HepG2 (cell line): ENCODE results near the gene SNRPF. TPM values are rescaled to one million over a fixed set of nuclear protein-coding genes. Genes with fewer than 3 reads are reported as not detected.
A peak's percentile ranks its signal among the peaks of the same experiment; 100 is the strongest.

Experiments used
- CC2D1A ChIP-seq: sonication (generic); formaldehyde crosslinking; IDR thresholded peaks from 2 replicates; pipeline ENCODE4 v1.8.1; 2023; ENCODE audit warnings: mild to moderate bottlenecking, missing genetic modification reagents
- DNMT3B ChIP-seq: conservative IDR thresholded peaks from 2 replicates; pipeline ENCODE4 v1.6.1; 2016; ENCODE audit warnings: missing biosample characterization, control low read depth
- ESRRA ChIP-seq: sonication (generic); formaldehyde crosslinking; IDR thresholded peaks from 2 replicates; pipeline ENCODE4 v1.5.1; 2020; ENCODE audit warnings: mild to moderate bottlenecking, low read depth, missing genetic modification reagents
- ETV5 ChIP-seq: IDR thresholded peaks from 2 replicates; pipeline ENCODE4 v1.6.1; 2018; ENCODE audit warnings: missing biosample characterization, missing genetic modification reagents, inconsistent platforms, borderline replicate concordance
- GMEB1 ChIP-seq: sonication (generic); formaldehyde crosslinking; IDR thresholded peaks from 2 replicates; pipeline ENCODE4 v1.5.1; 2020; ENCODE audit warnings: missing genetic modification reagents, mild to moderate bottlenecking, borderline replicate concordance
- GPN1 ChIP-seq: sonication (generic); formaldehyde crosslinking; IDR thresholded peaks from 2 replicates; pipeline ENCODE4 v1.5.1; 2020; ENCODE audit warnings: missing genetic modification reagents, borderline replicate concordance
- HCFC1 ChIP-seq: fragments of 150-350 bp; IDR thresholded peaks from 2 replicates; pipeline ENCODE4 v1.6.1; 2014; ENCODE audit warnings: low read depth, low read length
- KDM5A ChIP-seq: fragments of 200-600 bp; sonication (generic); IDR thresholded peaks from 2 replicates; pipeline ENCODE4 v1.7.0; 2018; ENCODE audit warnings: antibody characterized with exemption, mild to moderate bottlenecking, low read length, borderline replicate concordance
- KLF13 ChIP-seq: sonication (generic); formaldehyde crosslinking; IDR thresholded peaks from 2 replicates; pipeline ENCODE4 v1.4.0; 2020; ENCODE audit warnings: mild to moderate bottlenecking, missing genetic modification reagents
- MYNN ChIP-seq: sonication (generic); formaldehyde crosslinking; IDR thresholded peaks from 2 replicates; pipeline ENCODE4 v1.4.0; 2020; ENCODE audit warnings: mild to moderate bottlenecking, low read depth, missing genetic modification reagents
- MZF1 ChIP-seq: sonication (generic); formaldehyde crosslinking; IDR thresholded peaks from 2 replicates; pipeline ENCODE4 v1.8.1; 2023; ENCODE audit warnings: mild to moderate bottlenecking, missing genetic modification reagents, borderline replicate concordance
- NCOR1 ChIP-seq: fragments of 200-600 bp; sonication (generic); IDR thresholded peaks from 2 replicates; pipeline ENCODE4 v1.7.0; 2017; ENCODE audit warnings: antibody characterized with exemption, low read length, borderline replicate concordance
- PHF20 ChIP-seq: sonication (generic); formaldehyde crosslinking; IDR thresholded peaks from 2 replicates; pipeline ENCODE4 v1.5.0; 2020; ENCODE audit warnings: mild to moderate bottlenecking, missing genetic modification reagents
- RBAK ChIP-seq: sonication (generic); formaldehyde crosslinking; IDR thresholded peaks from 2 replicates; pipeline ENCODE4 v1.5.1; 2020; ENCODE audit warnings: mild to moderate bottlenecking, missing genetic modification reagents
- REL ChIP-seq: sonication (generic); formaldehyde crosslinking; conservative IDR thresholded peaks from 2 replicates; pipeline ENCODE4 v1.8.0; 2022; ENCODE audit warnings: mild to moderate bottlenecking, missing genetic modification reagents, moderate library complexity
- REPIN1 ChIP-seq: sonication (generic); formaldehyde crosslinking; IDR thresholded peaks from 2 replicates; pipeline ENCODE4 v1.8.0; 2022; ENCODE audit warnings: missing genetic modification reagents, low read depth, mild to moderate bottlenecking, borderline replicate concordance
- SMC3 ChIP-seq: IDR thresholded peaks from 2 replicates; pipeline ENCODE4 v1.6.1; 2011; ENCODE audit warnings: low read length, improper control_type of control experiment
- SNRNP70 ChIP-seq: fragments of 200-400 bp; formaldehyde crosslinking; IDR thresholded peaks from 2 replicates; pipeline ENCODE4 v1.6.1; 2017; ENCODE audit warnings: mild to moderate bottlenecking, low read depth, low read length, moderate library complexity
- SP4 ChIP-seq: sonication (generic); formaldehyde crosslinking; IDR thresholded peaks from 2 replicates; pipeline ENCODE4 v1.8.1; 2023; ENCODE audit warnings: mild to moderate bottlenecking, missing genetic modification reagents
- ZBTB26 ChIP-seq: IDR thresholded peaks from 2 replicates; pipeline ENCODE4 v1.6.1; 2016; ENCODE audit warnings: missing compliant biosample characterization, missing genetic modification reagents, borderline replicate concordance
- ZFP41 ChIP-seq: sonication (generic); formaldehyde crosslinking; IDR thresholded peaks from 2 replicates; pipeline ENCODE4 v1.4.0; 2020; ENCODE audit warnings: mild to moderate bottlenecking, missing genetic modification reagents, borderline replicate concordance
- ZNF546 ChIP-seq: sonication (generic); formaldehyde crosslinking; conservative IDR thresholded peaks from 2 replicates; pipeline ENCODE4 v1.8.1; 2023; ENCODE audit warnings: mild to moderate bottlenecking, missing genetic modification reagents
- ZNF740 ChIP-seq: sonication (generic); formaldehyde crosslinking; IDR thresholded peaks from 2 replicates; pipeline ENCODE4 v1.4.0; 2020; ENCODE audit warnings: missing genetic modification reagents
- ZNF749 ChIP-seq: sonication (generic); formaldehyde crosslinking; IDR thresholded peaks from 2 replicates; pipeline ENCODE4 v1.8.0; 2022; ENCODE audit warnings: mild to moderate bottlenecking, missing genetic modification reagents, moderate library complexity, borderline replicate concordance
- ZNF772 ChIP-seq: sonication (generic); formaldehyde crosslinking; IDR thresholded peaks from 2 replicates; pipeline ENCODE4 v1.5.0; 2020; ENCODE audit warnings: mild to moderate bottlenecking, missing genetic modification reagents
- polyA plus RNA-seq, 8 experiments: library from polyadenylated mRNA; depleted of rRNA in 3 of 8; stranded (reverse) in 7 of 8; unstranded in 1 of 8; fragments of >200 nt; fragmentation: Illumina TruSeq in 4 of 8; extraction: Trizol in 4 of 8; gene quantifications; 2 replicates each; pipeline versions ENCODE4 v1.2.1 to v1.2.3, GENCODE V29; 2011 to 2016; ENCODE audit warnings: low read depth in 4 of 8, missing spikeins in 1 of 8, mixed read lengths in 1 of 8; ENCODE audit not compliant: insufficient read depth in 1 of 8
- total RNA-seq, 5 experiments: library from RNA; depleted of rRNA; stranded (reverse); fragments of >200 nt; fragmentation: Illumina TruSeq; extraction: Trizol; gene quantifications; 2 replicates each; pipeline ENCODE4 v1.2.3, GENCODE V29; 2016; ENCODE audit warnings: low read depth in 1 of 5

SNRPF gene
- total and polyA plus RNA-seq, 2 of the 13 experiments (the other 11 are each of a cell fraction or from before 2014, with no cell fraction given), result 31.7 to 77.2 TPM

GRCh38 chr12:95858451-95859343 lies at the start of gene SNRPF (continued):
- peak; percentile 69; the same call in 1 of the 2 replicates for TF ChIP-seq SP4 (CRISPR knock-in tag)
- TF ChIP-seq ZNF546 (CRISPR knock-in tag), result no peak; the same call in 1 of the 2 replicates
- TF ChIP-seq SMC3, result no peak
- peak; percentile 91 for TF ChIP-seq PHF20
- TF ChIP-seq SNRNP70, result no peak
- no peak for TF ChIP-seq RBAK
- no peak; the same call in 1 of the 2 replicates for TF ChIP-seq ZNF772 (CRISPR knock-in tag)
- TF ChIP-seq ZFP41 (CRISPR knock-in tag), result no peak
- no peak for TF ChIP-seq ZNF740
- TF ChIP-seq ZNF749 (CRISPR knock-in tag), result no peak
- TF ChIP-seq GPN1 (CRISPR knock-in tag), result no peak
- no peak for TF ChIP-seq DNMT3B (CRISPR knock-in tag)
- no peak for TF ChIP-seq ESRRA (CRISPR knock-in tag)
- peak; percentile 95; the same call in 1 of the 2 replicates for TF ChIP-seq KDM5A
- no peak for TF ChIP-seq CC2D1A (CRISPR knock-in tag)
- no peak for TF ChIP-seq REL (CRISPR knock-in tag)
- peak; percentile 61; the same call in 1 of the 2 replicates for TF ChIP-seq GMEB1 (CRISPR knock-in tag)
- TF ChIP-seq ETV5 (CRISPR knock-in tag), result no peak
- TF ChIP-seq KLF13, result 0 out of 2 replicates have a peak, but pooled peaks have one; percentile 41
- peak; percentile 79 for TF ChIP-seq HCFC1
- no peak for TF ChIP-seq MZF1 (CRISPR knock-in tag)
- no peak for TF ChIP-seq MYNN (CRISPR knock-in tag)
- no peak; the same call in 1 of the 2 replicates for TF ChIP-seq NCOR1
- TF ChIP-seq REPIN1, result peak; percentile 94
- TF ChIP-seq ZBTB26 (CRISPR knock-in tag), result no peak
